ENCODE measurements around the gene GUCA2B.

The GUCA2B gene

DNA sequence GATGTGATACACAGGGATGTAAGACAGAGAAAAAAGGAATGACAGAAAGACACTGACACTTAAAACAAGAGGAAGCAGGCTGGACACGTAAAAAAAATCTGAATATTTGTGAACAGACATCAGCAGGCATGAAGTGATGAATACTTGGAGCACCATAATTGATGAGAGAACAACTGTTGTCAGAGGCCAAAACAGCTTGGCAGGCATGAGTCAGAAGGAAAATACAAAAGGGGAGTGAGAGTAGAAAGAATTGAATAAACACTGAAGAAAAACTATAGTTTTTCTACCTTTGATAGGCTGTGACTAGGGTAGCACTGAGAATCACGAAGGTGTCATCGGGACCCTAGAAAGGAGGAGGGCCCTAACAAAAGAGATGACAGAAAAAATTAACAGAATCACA, 32.9 kb downstream of the GUCA2B start:
- H3K4me3 ChIP-seq (ENCODE audit: low read depth, low read length) = no peak overlapping the region
- peak; percentile 65 for DNase-seq (ENCODE audit: low read depth)
- TF ChIP-seq, protein P1, sequence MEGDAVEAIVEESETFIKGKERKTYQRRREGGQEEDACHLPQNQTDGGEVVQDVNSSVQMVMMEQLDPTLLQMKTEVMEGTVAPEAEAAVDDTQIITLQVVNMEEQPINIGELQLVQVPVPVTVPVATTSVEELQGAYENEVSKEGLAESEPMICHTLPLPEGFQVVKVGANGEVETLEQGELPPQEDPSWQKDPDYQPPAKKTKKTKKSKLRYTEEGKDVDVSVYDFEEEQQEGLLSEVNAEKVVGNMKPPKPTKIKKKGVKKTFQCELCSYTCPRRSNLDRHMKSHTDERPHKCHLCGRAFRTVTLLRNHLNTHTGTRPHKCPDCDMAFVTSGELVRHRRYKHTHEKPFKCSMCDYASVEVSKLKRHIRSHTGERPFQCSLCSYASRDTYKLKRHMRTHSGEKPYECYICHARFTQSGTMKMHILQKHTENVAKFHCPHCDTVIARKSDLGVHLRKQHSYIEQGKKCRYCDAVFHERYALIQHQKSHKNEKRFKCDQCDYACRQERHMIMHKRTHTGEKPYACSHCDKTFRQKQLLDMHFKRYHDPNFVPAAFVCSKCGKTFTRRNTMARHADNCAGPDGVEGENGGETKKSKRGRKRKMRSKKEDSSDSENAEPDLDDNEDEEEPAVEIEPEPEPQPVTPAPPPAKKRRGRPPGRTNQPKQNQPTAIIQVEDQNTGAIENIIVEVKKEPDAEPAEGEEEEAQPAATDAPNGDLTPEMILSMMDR (conservative IDR thresholded peaks at IDR 0.05; ENCODE audit: low read depth, low read length) = no peak

GRCh38 chr1:42189931-42190853, 37.0 kb downstream of the GUCA2B start:
- TF ChIP-seq, protein P1 (conservative IDR thresholded peaks at IDR 0.05; ENCODE audit: low read depth, low read length) = no peak
- no peak overlapping the region for H3K4me3 ChIP-seq (ENCODE audit: low read depth, low read length)
- no peak for DNase-seq (ENCODE audit: low read depth)

DNA sequence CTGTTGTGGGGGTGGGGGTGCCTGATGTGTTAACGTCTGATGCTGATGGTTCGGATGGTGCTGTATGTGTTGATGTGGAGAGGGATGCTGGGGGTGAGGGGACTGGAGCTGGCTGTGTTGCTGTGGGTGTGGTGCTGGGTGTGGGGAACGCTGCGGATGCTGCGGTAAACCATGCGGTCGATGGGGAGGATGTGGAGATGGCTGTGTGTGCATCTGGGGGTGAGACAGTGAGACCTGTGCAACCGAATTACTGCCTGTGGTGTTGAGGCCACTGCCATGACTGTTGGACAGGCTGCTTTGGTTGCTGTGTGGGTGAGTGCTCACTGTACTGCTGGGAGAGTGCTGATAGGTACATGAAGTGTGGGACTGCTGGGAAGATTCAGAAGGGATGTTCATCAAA, 38.1 kb downstream of the GUCA2B start:
- TF ChIP-seq, protein P1 (conservative IDR thresholded peaks at IDR 0.05; ENCODE audit: low read depth, low read length) = no peak

DNA sequence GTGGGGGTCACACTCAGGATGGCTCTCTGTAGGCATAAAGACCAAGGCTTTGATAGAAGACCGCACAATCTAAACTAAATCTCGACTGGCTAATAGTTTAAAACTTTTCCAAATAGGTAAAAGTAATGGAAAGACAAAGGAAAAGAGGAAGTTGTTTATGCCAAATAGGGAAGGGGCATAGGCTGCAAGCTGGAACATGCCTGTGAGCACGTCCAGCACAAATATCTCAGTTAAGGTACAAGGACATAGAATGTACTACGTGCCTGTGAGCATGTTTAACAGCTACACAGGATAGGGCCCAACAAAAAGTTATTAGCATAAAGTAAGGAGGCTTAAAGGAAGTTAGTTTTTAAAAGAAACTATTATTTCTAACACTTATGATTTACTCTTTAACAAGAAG, 38.9 kb downstream of the GUCA2B start:
- H3K4me3 ChIP-seq (ENCODE audit: low read depth, low read length) = no peak overlapping the region

More for the DNA sequence above, 38.1 kb downstream of the GUCA2B start:
- H3K4me3 ChIP-seq (ENCODE audit: low read depth, low read length) = no peak overlapping the region
- no peak for DNase-seq (ENCODE audit: low read depth)

DNA sequence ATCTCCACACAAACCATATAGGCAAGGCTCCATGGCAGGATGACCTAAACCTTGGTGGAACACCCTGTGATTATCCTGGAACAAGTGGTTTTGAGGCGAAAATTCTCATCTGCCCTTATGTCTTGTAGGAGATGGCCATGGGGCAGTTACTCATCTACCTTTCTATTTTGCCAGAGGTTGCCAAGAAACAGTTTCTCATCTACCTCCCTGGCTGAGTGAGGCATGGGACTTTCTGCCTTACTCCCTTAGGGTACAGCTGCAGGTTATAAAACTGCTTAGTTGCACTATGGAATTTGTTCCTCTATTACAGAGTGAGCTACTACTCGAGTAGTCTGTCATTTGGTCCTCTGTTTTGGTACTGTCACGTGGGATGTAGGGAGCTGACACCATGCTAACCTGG, 42.6 kb downstream of the GUCA2B start:
- H3K4me3 ChIP-seq (ENCODE audit: low read depth, low read length) = no peak overlapping the region
- TF ChIP-seq, protein P1 (conservative IDR thresholded peaks at IDR 0.05; ENCODE audit: low read depth, low read length) = no peak
- DNase-seq (ENCODE audit: low read depth) = no peak

More for the DNA sequence above, 38.9 kb downstream of the GUCA2B start:
- DNase-seq (ENCODE audit: low read depth) = no peak
- TF ChIP-seq, protein P1 (conservative IDR thresholded peaks at IDR 0.05; ENCODE audit: low read depth, low read length) = no peak

DNA sequence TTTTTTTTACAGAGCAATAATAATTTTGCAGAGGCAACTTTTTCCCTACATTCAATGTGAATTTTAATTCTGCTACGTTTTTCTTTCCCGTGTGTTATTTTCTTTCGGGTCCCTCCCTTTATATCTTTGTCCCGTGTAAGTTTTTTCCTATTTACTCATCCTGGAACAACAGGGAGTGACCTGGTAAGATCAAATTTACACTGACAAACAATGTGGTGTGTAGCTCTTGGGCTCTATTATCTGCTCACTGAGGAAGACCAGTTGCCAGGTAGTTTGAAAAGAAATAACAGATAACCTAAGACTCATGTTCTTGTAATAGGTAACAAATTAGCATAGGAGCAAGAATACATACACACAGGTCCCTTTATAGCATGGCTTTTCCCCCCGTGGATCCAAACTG, 45.0 kb downstream of the GUCA2B start:
- TF ChIP-seq, protein P1 (conservative IDR thresholded peaks at IDR 0.05; ENCODE audit: low read depth, low read length) = no peak
- no peak for DNase-seq (ENCODE audit: low read depth)
- H3K4me3 ChIP-seq (ENCODE audit: low read depth, low read length) = no peak overlapping the region

- no peak for DNase-seq (ENCODE audit: low read depth)
- no peak overlapping the region for H3K4me3 ChIP-seq (ENCODE audit: low read depth, low read length)
- TF ChIP-seq, protein P1 (conservative IDR thresholded peaks at IDR 0.05; ENCODE audit: low read depth, low read length) = no peak
Measured at GRCh38 chr1:42201986-42202385, 48.8 kb downstream of the GUCA2B start.
